K562 (cell line): Measurements from ENCODE around the gene NEK1. TPM values are rescaled to one million over a fixed set of nuclear protein-coding genes. Genes with fewer than 3 reads are reported as not detected.

Experiments used
- ATAC-seq: fragments of 200-7000 bp; cut with Tn5 transposase; 3 replicates; pipeline ENCODE4 v1.9.1; 2020; ENCODE audit warnings: moderate library complexity
- BruUV-seq: library from RNA; stranded (reverse); fragments of 400-500 nt; replicated peaks from 2 replicates; lab custom pipeline; 2021; lab: Mats Ljungman, UMichigan
- CTCF ChIA-PET: fragments of 300-600 bp; formaldehyde crosslinking; extraction: SDS; loops from one replicate; lab custom pipeline; 2021; ENCODE audit warnings: low intra/inter-chr PET ratio; lab: Yijun Ruan, JAX
- POLR2A ChIA-PET: fragments of 300-600, 350-650 bp; sonication (Branson Sonifier 250); formaldehyde crosslinking; extraction: SDS; loops from one replicate; lab custom pipeline; 2021; ENCODE audit warnings: antibody characterized with exemption, inconsistent platforms; lab: Yijun Ruan, JAX
- DNase-seq, 4 experiments: peaks; one replicate each; pipeline versions ENCODE4 v3.0.0 to v3.0.0-alpha.2; 2011 to 2018; ENCODE audit warnings: low spot score in 3 of 4, mixed read lengths in 3 of 4; ENCODE audit errors: extremely low read depth in 1 of 4
- FAIRE-seq: peaks from 2 replicates; lab custom pipeline; 2011; peaks lifted over from hg19 to GRCh38; lab: Jason Lieb, UNC
- H2AFZ ChIP-seq: 2 replicates; pipeline ENCODE4 v1.6.0; 2011; ENCODE audit warnings: low read depth, low read length, control low read depth, inconsistent platforms
- H3K27ac ChIP-seq: fragments of 200-600 bp; 3 replicates; pipeline ENCODE4 v1.8.0; 2011; ENCODE audit warnings: low read depth, mild to moderate bottlenecking, control low read depth, inconsistent platforms, low read length, moderate library complexity, mixed read lengths; ENCODE audit errors: extremely low read depth
- H3K27me3 ChIP-seq, 2 experiments: fragments of 300-600 bp in 1 of 2; 2 replicates in 1 of 2; 3 replicates in 1 of 2; pipeline versions ENCODE4 v1.6.0 to v1.8.0; 2011; ENCODE audit warnings: inconsistent platforms in 2 of 2, low read length in 2 of 2, mild to moderate bottlenecking in 1 of 2, mixed read lengths in 1 of 2, moderate library complexity in 1 of 2; ENCODE audit not compliant: control insufficient read depth in 2 of 2, insufficient read depth in 2 of 2
- H3K36me3 ChIP-seq: fragments of 300-600 bp; 3 replicates; pipeline ENCODE4 v1.8.0; 2011; ENCODE audit warnings: mild to moderate bottlenecking, low read length, inconsistent platforms; ENCODE audit not compliant: control insufficient read depth, insufficient read depth
- H3K4me1 ChIP-seq, 2 experiments: fragments of 200-600 bp in 1 of 2; replicated peaks in 1 of 2; 2 replicates in 1 of 2; 3 replicates in 1 of 2; pipeline versions ENCODE4 v1.5.1 to v1.8.0; 2011; ENCODE audit warnings: inconsistent platforms in 2 of 2, low read length in 2 of 2, mild to moderate bottlenecking in 1 of 2, mixed read lengths in 1 of 2, moderate library complexity in 1 of 2; ENCODE audit not compliant: control insufficient read depth in 2 of 2, insufficient read depth in 2 of 2
- H3K4me2 ChIP-seq: 2 replicates; pipeline ENCODE4 v1.6.1; 2011; ENCODE audit warnings: low read length, control low read depth, inconsistent platforms, mixed read lengths; ENCODE audit not compliant: insufficient read depth
- H3K4me3 ChIP-seq: fragments of 200-600 bp; sonication (generic), shearing (Covaris generic); 2 replicates; pipeline ENCODE4 v1.5.1; 2016; ENCODE audit warnings: control low read depth, inconsistent platforms
- H3K79me2 ChIP-seq: fragments of 200-600 bp; 3 replicates; pipeline ENCODE4 v1.8.0; 2011; ENCODE audit warnings: low read length, inconsistent platforms; ENCODE audit not compliant: control insufficient read depth, insufficient read depth
- H3K9ac ChIP-seq, 2 experiments: 2 replicates each; pipeline versions ENCODE4 v1.6.0 to v1.6.1; 2011; ENCODE audit warnings: low read depth in 2 of 2, low read length in 2 of 2, control low read depth in 1 of 2, inconsistent platforms in 1 of 2, mild to moderate bottlenecking in 1 of 2, mixed read lengths in 1 of 2; ENCODE audit not compliant: insufficient read depth in 1 of 2
- H3K9me1 ChIP-seq: one replicate; pipeline ENCODE4 v1.6.0; 2011; ENCODE audit warnings: inconsistent platforms, mild to moderate bottlenecking, low read length, moderate library complexity; ENCODE audit not compliant: control insufficient read depth, insufficient read depth
- H3K9me3 ChIP-seq: replicated peaks from 2 replicates; pipeline ENCODE4 v1.5.1; 2011; ENCODE audit warnings: low read depth, low read length, inconsistent platforms; ENCODE audit not compliant: control insufficient read depth, insufficient read depth
- H4K20me1 ChIP-seq: replicated peaks from 2 replicates; pipeline ENCODE4 v1.6.1; 2011; ENCODE audit warnings: low read length, inconsistent platforms, mixed read lengths; ENCODE audit not compliant: control insufficient read depth, insufficient read depth
- CCNT2 ChIP-seq: IDR thresholded peaks from 2 replicates; pipeline ENCODE4 v1.6.1; 2011; ENCODE audit warnings: borderline replicate concordance, low read depth, mild to moderate bottlenecking, moderate library complexity, mixed read lengths, low read length; ENCODE audit not compliant: insufficient read length; ENCODE audit errors: extremely low read depth
- EZH2 ChIP-seq: IDR thresholded peaks from 2 replicates; pipeline ENCODE4 v1.6.1; 2012; ENCODE audit warnings: low read depth, mild to moderate bottlenecking, inconsistent platforms, low read length, borderline replicate concordance
- GATAD2A ChIP-seq: fragments of 450-650 bp; IDR thresholded peaks from 2 replicates; pipeline ENCODE4 v1.6.1; 2017
- HNRNPH1 ChIP-seq: fragments of 200-400 bp; formaldehyde crosslinking; optimal IDR thresholded peaks from 2 replicates; pipeline ENCODE3; 2017; ENCODE audit warnings: low read depth, mild to moderate bottlenecking, low read length, moderate library complexity
- LEF1 ChIP-seq: fragments of 450-650 bp; IDR thresholded peaks from 2 replicates; pipeline ENCODE4 v1.6.1; 2016; ENCODE audit warnings: mild to moderate bottlenecking
- SRSF1 ChIP-seq: fragments of 200-400 bp; formaldehyde crosslinking; IDR thresholded peaks from 2 replicates; pipeline ENCODE4 v1.6.1; 2017; ENCODE audit warnings: mild to moderate bottlenecking, low read depth, low read length, moderate library complexity
- ZBTB7A ChIP-seq: IDR thresholded peaks from 2 replicates; pipeline ENCODE4 v1.6.1; 2011; ENCODE audit warnings: low read depth, mild to moderate bottlenecking, low read length, moderate library complexity, borderline replicate concordance; ENCODE audit not compliant: control insufficient read depth
- ZKSCAN8 ChIP-seq: fragments of 200-800 bp; sonication (Bioruptor generic); IDR thresholded peaks from 2 replicates; pipeline ENCODE4 v1.6.1; 2016; ENCODE audit warnings: missing genetic modification characterization, missing compliant biosample characterization
- ZNF212 ChIP-seq: fragments of 450-650 bp; formaldehyde crosslinking; IDR thresholded peaks from 2 replicates; pipeline ENCODE4 v1.4.0; 2020; ENCODE audit warnings: mild to moderate bottlenecking
- ZNF253 ChIP-seq: fragments of 250-450 bp; sonication (Bioruptor Pico); conservative IDR thresholded peaks from 2 replicates; pipeline ENCODE4 v1.6.1; 2021; ENCODE audit warnings: mild to moderate bottlenecking
- WGBS: fragments of 100-300 bp; shearing (Covaris generic); methylation state at CpG from one replicate; pipeline ENCODE4 v1.1.6; 2016; ENCODE audit warnings: low coverage, mixed read lengths; ENCODE audit not compliant: insufficient coverage; ENCODE audit errors: missing lambda C conversion rate; 5-methylcytosine and 5-hydroxymethylcytosine counted together
- in situ Hi-C: fragments of 300-500 bp; cut with MboI; formaldehyde crosslinking; loops from 4 replicates; pipeline ENCODE4 v1.15.0; 2018; ENCODE audit warnings: inconsistent platforms, mixed read lengths
- intact Hi-C: fragments of 100-400 bp; cut with micrococcal nuclease; formaldehyde crosslinking; loops from 2 replicates; pipeline ENCODE4 v1.14.2; 2022
- polyA plus RNA-seq, 8 experiments: library from polyadenylated mRNA; depleted of rRNA in 4 of 8; stranded (reverse) in 5 of 8; unstranded in 3 of 8; fragments of >200 nt; fragmentation: Nextera tagmentation in 2 of 8; fragmentation: Illumina TruSeq in 1 of 8; extraction: Ambion mirVana in 2 of 8; extraction: Trizol in 1 of 8; gene quantifications; 2 replicates each; pipeline versions ENCODE4 v1.2.1 to v1.2.3, GENCODE V29; 2011 to 2014; ENCODE audit warnings: inconsistent platforms in 1 of 8, missing spikeins in 1 of 8
- total RNA-seq, 7 experiments: library from RNA; depleted of rRNA in 6 of 7; stranded (reverse); fragments of >200 nt in 6 of 7; fragmentation: Illumina TruSeq in 2 of 7; extraction: Trizol in 2 of 7; gene quantifications; 2 replicates each; pipeline versions ENCODE4 v1.2.1 to v1.2.3, GENCODE V29; 2011 to 2021; ENCODE audit warnings: low replicate concordance in 1 of 7
- TF ChIP-seq, protein P1 (sequence below): fragments of 200-800 bp; sonication (Bioruptor generic); IDR thresholded peaks from 2 replicates; pipeline ENCODE4 v1.6.1; 2016; ENCODE audit warnings: missing genetic modification characterization, missing compliant biosample characterization
- TF ChIP-seq, protein P2 (sequence below), 3 experiments: fragments of 200-800 bp in 1 of 3; fragments of 250-450 bp in 1 of 3; fragments of 450-650 bp in 1 of 3; sonication (Bioruptor Pico) in 1 of 3; sonication (Bioruptor generic) in 1 of 3; formaldehyde crosslinking in 1 of 3; IDR thresholded peaks; 2 replicates each; pipeline versions ENCODE4 v1.6.1 to v1.8.0; 2016 to 2022; ENCODE audit warnings: mild to moderate bottlenecking in 2 of 3, missing genetic modification characterization in 2 of 3, missing compliant biosample characterization in 1 of 3, moderate library complexity in 1 of 3

NEK1 gene
- total and polyA plus RNA-seq, 9 of the 15 experiments (the other 6 are each of a cell fraction or from before 2014, with no cell fraction given): 6.2 to 15.7 (median 10.3) TPM

DNA sequence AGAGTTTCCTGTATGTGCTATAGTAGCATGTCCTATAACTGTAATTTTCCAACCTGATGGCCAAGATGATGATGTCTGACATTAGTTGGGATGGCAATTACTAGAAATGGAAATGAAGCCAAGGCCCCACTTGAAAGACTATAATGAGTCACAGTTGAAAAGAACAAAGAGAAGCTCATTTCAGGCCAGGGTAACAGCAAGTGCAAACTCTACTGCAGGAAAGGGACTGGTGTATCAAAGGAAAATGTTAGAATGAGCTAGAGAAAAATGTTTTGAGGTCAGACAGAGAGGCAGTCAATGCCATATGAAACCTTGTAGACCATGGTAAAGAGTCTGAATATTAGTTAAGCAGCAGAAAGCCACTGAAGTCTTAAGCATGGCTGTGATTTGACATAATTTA, 195.4 kb downstream of the NEK1 start (continued):
- TF ChIP-seq, protein P1, sequence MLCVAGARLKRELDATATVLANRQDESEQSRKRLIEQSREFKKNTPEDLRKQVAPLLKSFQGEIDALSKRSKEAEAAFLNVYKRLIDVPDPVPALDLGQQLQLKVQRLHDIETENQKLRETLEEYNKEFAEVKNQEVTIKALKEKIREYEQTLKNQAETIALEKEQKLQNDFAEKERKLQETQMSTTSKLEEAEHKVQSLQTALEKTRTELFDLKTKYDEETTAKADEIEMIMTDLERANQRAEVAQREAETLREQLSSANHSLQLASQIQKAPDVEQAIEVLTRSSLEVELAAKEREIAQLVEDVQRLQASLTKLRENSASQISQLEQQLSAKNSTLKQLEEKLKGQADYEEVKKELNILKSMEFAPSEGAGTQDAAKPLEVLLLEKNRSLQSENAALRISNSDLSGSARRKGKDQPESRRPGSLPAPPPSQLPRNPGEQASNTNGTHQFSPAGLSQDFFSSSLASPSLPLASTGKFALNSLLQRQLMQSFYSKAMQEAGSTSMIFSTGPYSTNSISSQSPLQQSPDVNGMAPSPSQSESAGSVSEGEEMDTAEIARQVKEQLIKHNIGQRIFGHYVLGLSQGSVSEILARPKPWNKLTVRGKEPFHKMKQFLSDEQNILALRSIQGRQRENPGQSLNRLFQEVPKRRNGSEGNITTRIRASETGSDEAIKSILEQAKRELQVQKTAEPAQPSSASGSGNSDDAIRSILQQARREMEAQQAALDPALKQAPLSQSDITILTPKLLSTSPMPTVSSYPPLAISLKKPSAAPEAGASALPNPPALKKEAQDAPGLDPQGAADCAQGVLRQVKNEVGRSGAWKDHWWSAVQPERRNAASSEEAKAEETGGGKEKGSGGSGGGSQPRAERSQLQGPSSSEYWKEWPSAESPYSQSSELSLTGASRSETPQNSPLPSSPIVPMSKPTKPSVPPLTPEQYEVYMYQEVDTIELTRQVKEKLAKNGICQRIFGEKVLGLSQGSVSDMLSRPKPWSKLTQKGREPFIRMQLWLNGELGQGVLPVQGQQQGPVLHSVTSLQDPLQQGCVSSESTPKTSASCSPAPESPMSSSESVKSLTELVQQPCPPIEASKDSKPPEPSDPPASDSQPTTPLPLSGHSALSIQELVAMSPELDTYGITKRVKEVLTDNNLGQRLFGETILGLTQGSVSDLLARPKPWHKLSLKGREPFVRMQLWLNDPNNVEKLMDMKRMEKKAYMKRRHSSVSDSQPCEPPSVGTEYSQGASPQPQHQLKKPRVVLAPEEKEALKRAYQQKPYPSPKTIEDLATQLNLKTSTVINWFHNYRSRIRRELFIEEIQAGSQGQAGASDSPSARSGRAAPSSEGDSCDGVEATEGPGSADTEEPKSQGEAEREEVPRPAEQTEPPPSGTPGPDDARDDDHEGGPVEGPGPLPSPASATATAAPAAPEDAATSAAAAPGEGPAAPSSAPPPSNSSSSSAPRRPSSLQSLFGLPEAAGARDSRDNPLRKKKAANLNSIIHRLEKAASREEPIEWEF (CRISPR knock-in tag): no peak
- TF ChIP-seq LEF1: no peak

DNA sequence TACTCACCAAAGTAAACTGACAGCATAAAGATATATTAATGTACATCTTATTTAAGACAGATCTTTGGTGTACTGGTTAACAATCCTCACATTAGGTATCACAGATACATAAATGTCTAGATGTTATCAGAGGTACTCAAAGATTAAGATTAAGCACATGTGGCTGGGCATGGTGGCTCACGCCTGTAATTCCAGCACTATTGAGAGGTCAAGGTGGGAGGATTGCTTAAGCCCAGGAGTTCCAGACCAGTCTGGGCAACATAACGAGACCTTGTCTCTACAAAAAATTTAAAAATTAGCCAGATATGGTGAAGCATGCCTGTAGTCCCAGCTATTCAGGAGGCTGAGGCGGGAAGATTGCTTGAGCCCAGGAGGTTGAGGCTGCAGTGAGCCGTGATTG, 195.9 kb downstream of the NEK1 start:
- intact Hi-C loops: no loop called here
- POLR2A ChIA-PET: no interaction called here
- TF ChIP-seq ZBTB7A: no peak
- no peak for TF ChIP-seq ZKSCAN8 (CRISPR knock-in tag)
- TF ChIP-seq, protein P2, sequence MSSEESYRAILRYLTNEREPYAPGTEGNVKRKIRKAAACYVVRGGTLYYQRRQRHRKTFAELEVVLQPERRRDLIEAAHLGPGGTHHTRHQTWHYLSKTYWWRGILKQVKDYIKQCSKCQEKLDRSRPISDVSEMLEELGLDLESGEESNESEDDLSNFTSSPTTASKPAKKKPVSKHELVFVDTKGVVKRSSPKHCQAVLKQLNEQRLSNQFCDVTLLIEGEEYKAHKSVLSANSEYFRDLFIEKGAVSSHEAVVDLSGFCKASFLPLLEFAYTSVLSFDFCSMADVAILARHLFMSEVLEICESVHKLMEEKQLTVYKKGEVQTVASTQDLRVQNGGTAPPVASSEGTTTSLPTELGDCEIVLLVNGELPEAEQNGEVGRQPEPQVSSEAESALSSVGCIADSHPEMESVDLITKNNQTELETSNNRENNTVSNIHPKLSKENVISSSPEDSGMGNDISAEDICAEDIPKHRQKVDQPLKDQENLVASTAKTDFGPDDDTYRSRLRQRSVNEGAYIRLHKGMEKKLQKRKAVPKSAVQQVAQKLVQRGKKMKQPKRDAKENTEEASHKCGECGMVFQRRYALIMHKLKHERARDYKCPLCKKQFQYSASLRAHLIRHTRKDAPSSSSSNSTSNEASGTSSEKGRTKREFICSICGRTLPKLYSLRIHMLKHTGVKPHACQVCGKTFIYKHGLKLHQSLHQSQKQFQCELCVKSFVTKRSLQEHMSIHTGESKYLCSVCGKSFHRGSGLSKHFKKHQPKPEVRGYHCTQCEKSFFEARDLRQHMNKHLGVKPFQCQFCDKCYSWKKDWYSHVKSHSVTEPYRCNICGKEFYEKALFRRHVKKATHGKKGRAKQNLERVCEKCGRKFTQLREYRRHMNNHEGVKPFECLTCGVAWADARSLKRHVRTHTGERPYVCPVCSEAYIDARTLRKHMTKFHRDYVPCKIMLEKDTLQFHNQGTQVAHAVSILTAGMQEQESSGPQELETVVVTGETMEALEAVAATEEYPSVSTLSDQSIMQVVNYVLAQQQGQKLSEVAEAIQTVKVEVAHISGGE (CRISPR knock-in tag; IDR thresholded peaks at IDR 0.05): no peak
- TF ChIP-seq ZNF212 (CRISPR knock-in tag): no peak
- TF ChIP-seq EZH2: no peak
- TF ChIP-seq HNRNPH1: no peak
- TF ChIP-seq ZNF253 (CRISPR knock-in tag): no peak
- TF ChIP-seq SRSF1: no peak
- no peak for TF ChIP-seq GATAD2A
- TF ChIP-seq CCNT2: no peak
- BruUV-seq: no TSS peak
- Histone ChIP-seq H3K9ac (no peak overlapping the region), H4K20me1 (no peaks in the 10 kb centered on the region), H3K4me1 (no peaks in the 10 kb centered on the region), H3K4me3 (no peak overlapping the region), H3K27ac (no peak overlapping the region), H3K27me3 (no peaks in the 10 kb centered on the region), H3K79me2 (no peaks in the 10 kb centered on the region), H3K9me3 (no peaks in the 10 kb centered on the region), H2AFZ (no peak overlapping the region), H3K9me1 (no peaks in the 10 kb centered on the region), H3K4me2 (no peak overlapping the region), H3K36me3 (no peaks in the 10 kb centered on the region)
- FAIRE-seq (no peak), DNase-seq (no peak), ATAC-seq (no peak)
- 73% methylated on average over 4 of the region's 4 CpGs for WGBS
- in situ Hi-C loops: no loop called here
- CTCF ChIA-PET: no interaction called here
